CD4-positive, alpha-beta T cell (primary cell): Measurements from ENCODE around the gene AGAP1. TPM values are rescaled to one million over a fixed set of nuclear protein-coding genes. Genes with fewer than 3 reads are reported as not detected.

ENCODE experiments used
- ATAC-seq: fragments of 200-7000 bp; cut with Tn5 transposase; one replicate; pipeline ENCODE4 v1.10.0; 2022; ENCODE audit warnings: mild to moderate bottlenecking; ENCODE audit not compliant: poor library complexity
- CTCF ChIA-PET: fragments of 350-600 bp; sonication (Branson Sonifier 250); formaldehyde crosslinking; loops from one replicate; lab custom pipeline; 2021; ENCODE audit warnings: antibody characterized with exemption, inconsistent platforms; lab: Charles Lee
- POLR2A ChIA-PET: fragments of 350-600 bp; sonication (Branson Sonifier 250); formaldehyde crosslinking; loops from one replicate; lab custom pipeline; 2021; ENCODE audit warnings: antibody characterized with exemption, inconsistent platforms; lab: Charles Lee
- DNase-seq, 14 experiments: peaks; one replicate each; pipeline ENCODE4 v3.0.0-alpha.2; 2013 to 2020; ENCODE audit warnings: mixed read lengths in 2 of 14
- H3K27ac ChIP-seq, 2 donors: one replicate each; pipeline versions ENCODE4 v1.5.1 to v1.7.0; 2013; ENCODE audit warnings: low read length in 2 of 2, low read depth in 1 of 2, mild to moderate bottlenecking in 1 of 2
- H3K27me3 ChIP-seq, 2 experiments: 1 replicate in 1 of 2; 2 replicates in 1 of 2; pipeline versions ENCODE4 v1.6.1 to v1.7.0; 2013; ENCODE audit warnings: low read length in 2 of 2, control low read depth in 1 of 2, mild to moderate bottlenecking in 1 of 2, moderate library complexity in 1 of 2; ENCODE audit not compliant: insufficient read depth in 2 of 2, control insufficient read depth in 1 of 2
- H3K36me3 ChIP-seq: one replicate; pipeline ENCODE4 v1.6.1; 2013; ENCODE audit warnings: low read length, control low read depth; ENCODE audit not compliant: insufficient read depth
- H3K4me1 ChIP-seq: one replicate; pipeline ENCODE4 v1.6.1; 2013; ENCODE audit warnings: low read length, control low read depth; ENCODE audit not compliant: insufficient read depth
- H3K4me3 ChIP-seq: one replicate; pipeline ENCODE4 v1.5.1; 2013; ENCODE audit warnings: mild to moderate bottlenecking, low read length, moderate library complexity
- H3K9me3 ChIP-seq, 2 experiments: 1 replicate in 1 of 2; 2 replicates in 1 of 2; pipeline versions ENCODE4 v1.6.1 to v1.7.0; 2013; ENCODE audit warnings: low read length in 2 of 2, mild to moderate bottlenecking in 2 of 2, control low read depth in 1 of 2, moderate library complexity in 1 of 2; ENCODE audit not compliant: control insufficient read depth in 1 of 2, insufficient read depth in 1 of 2
- H3K27ac Mint-ChIP-seq: one replicate; pipeline ENCODE4 v1.8.0; 2020; ENCODE audit warnings: mixed read lengths
- H3K27me3 Mint-ChIP-seq: one replicate; pipeline ENCODE4 v1.8.0; 2021; ENCODE audit warnings: mixed read lengths
- H3K36me3 Mint-ChIP-seq: one replicate; pipeline ENCODE4 v1.8.0; 2021; ENCODE audit warnings: low read depth, mixed read lengths
- H3K4me1 Mint-ChIP-seq: one replicate; pipeline ENCODE4 v1.8.0; 2021; ENCODE audit warnings: low read depth, mixed read lengths
- H3K4me3 Mint-ChIP-seq: one replicate; pipeline ENCODE4 v1.8.0; 2020; ENCODE audit warnings: mild to moderate bottlenecking, mixed read lengths
- H3K9me3 Mint-ChIP-seq: one replicate; pipeline ENCODE4 v1.8.0; 2020; ENCODE audit warnings: mixed read lengths
- intact Hi-C, 2 experiments: fragments of 100-400 bp; cut with DNase I in 1 of 2; cut with micrococcal nuclease in 1 of 2; formaldehyde crosslinking; loops; one replicate each; pipeline versions ENCODE4 v1.15.1 to v1.9.0; 2023 to 2025; cut with DNase I, micrococcal nuclease
- total RNA-seq, 174 experiments: library from RNA in 2 of 174; stranded (reverse) in 2 of 174; gene quantifications; one replicate each; pipeline ENCODE4 v1.2.3 and lab custom pipeline; 2021 to 2026
- TF ChIP-seq, protein P1 (sequence below): fragments of 200-600 bp; IDR thresholded peaks from one replicate; pipeline ENCODE4 v1.8.0; 2022; ENCODE audit warnings: antibody characterized with exemption, mild to moderate bottlenecking

The AGAP1 gene
- total RNA-seq, 2 experiments from 2014 or later = 2.6 to 3.1 TPM

DNA sequence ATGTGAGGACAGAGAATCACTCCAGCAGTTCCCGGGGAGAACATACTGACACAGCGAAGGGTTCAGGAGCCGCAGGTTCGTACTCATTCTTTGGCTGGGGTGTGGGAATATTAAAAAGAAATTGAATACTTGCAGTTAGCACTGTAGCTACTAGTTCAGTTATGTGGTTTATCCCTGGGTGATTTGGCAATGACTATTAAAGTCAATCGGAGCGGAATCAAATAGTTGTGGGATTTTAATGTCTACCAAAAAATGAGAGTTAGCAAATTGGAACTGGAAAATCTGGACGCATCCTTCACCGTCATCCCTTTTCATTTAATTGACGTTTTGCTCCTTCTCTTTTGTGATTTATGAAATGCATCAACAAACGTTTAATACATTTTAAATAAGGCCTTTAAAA is 623.6 kb downstream of the AGAP1 start:
- H3K27ac Mint-ChIP-seq = no peak overlapping the region
- Histone ChIP-seq H3K4me1 (no peaks in the 10 kb centered on the region), H3K4me3 (no peak overlapping the region), H3K27ac (no peak overlapping the region), H3K36me3 (no peaks in the 10 kb centered on the region), H3K27me3 (peaks cover 5 to 6% of the 10 kb centered on the region in 2 experiments), H3K9me3 (peaks cover 0 to 4% of the 10 kb centered on the region in 2 experiments)
- no peaks in the 10 kb centered on the region for H3K36me3 Mint-ChIP-seq
- ATAC-seq (no peak), DNase-seq (no peak)
- POLR2A ChIA-PET = no interaction called here
- CTCF ChIA-PET = no interaction called here
- TF ChIP-seq, protein P1, sequence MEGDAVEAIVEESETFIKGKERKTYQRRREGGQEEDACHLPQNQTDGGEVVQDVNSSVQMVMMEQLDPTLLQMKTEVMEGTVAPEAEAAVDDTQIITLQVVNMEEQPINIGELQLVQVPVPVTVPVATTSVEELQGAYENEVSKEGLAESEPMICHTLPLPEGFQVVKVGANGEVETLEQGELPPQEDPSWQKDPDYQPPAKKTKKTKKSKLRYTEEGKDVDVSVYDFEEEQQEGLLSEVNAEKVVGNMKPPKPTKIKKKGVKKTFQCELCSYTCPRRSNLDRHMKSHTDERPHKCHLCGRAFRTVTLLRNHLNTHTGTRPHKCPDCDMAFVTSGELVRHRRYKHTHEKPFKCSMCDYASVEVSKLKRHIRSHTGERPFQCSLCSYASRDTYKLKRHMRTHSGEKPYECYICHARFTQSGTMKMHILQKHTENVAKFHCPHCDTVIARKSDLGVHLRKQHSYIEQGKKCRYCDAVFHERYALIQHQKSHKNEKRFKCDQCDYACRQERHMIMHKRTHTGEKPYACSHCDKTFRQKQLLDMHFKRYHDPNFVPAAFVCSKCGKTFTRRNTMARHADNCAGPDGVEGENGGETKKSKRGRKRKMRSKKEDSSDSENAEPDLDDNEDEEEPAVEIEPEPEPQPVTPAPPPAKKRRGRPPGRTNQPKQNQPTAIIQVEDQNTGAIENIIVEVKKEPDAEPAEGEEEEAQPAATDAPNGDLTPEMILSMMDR = no peak
- intact Hi-C loops = no loop called here
- H3K9me3 Mint-ChIP-seq = no peaks in the 10 kb centered on the region
- no peak overlapping the region for H3K4me3 Mint-ChIP-seq
- no peaks in the 10 kb centered on the region for H3K4me1 Mint-ChIP-seq
- H3K27me3 Mint-ChIP-seq = peaks cover 40% of the 10 kb centered on the region

DNA sequence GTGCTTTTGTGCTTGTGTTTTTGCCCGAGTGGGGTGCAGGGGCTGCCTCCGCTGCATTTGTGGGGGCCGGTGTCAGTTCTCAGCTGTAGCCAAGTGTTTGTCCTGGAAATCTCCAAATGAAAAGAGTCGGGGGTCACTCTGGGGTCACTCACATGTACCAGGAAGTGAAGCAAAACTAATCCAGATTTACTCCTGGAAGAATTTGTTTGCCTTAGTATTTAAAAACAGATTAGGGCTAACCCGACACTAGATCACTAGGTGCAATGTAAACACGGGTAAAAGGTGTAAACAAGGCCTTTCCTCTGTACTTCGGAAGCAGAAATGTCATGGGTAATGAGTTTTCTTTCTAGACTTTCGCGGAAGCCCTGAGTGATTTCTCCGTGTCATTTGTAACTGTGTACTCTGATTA is 624.0 kb downstream of the AGAP1 start:
- H3K9me3 ChIP-seq = peaks cover 0 to under 1% of the 10 kb centered on the region in 2 experiments
- H3K4me3 Mint-ChIP-seq = no peak overlapping the region
- no peaks in the 10 kb centered on the region for H3K9me3 Mint-ChIP-seq
- POLR2A ChIA-PET = no interaction called here
- intact Hi-C loops = no loop called here
- H3K27me3 ChIP-seq = peaks cover 5 to 6% of the 10 kb centered on the region in 2 experiments
- CTCF ChIA-PET = no interaction called here
- TF ChIP-seq, protein P1 = no peak
- H3K27me3 Mint-ChIP-seq = peaks cover 40% of the 10 kb centered on the region
- H3K4me1 Mint-ChIP-seq = no peaks in the 10 kb centered on the region
- no peak overlapping the region for H3K4me3 ChIP-seq
- no peaks in the 10 kb centered on the region for H3K36me3 ChIP-seq
- ATAC-seq (no peak), DNase-seq (no peak)
- H3K27ac Mint-ChIP-seq = no peak overlapping the region
- no peaks in the 10 kb centered on the region for H3K4me1 ChIP-seq
- no peak overlapping the region for H3K27ac ChIP-seq
- no peaks in the 10 kb centered on the region for H3K36me3 Mint-ChIP-seq

DNA sequence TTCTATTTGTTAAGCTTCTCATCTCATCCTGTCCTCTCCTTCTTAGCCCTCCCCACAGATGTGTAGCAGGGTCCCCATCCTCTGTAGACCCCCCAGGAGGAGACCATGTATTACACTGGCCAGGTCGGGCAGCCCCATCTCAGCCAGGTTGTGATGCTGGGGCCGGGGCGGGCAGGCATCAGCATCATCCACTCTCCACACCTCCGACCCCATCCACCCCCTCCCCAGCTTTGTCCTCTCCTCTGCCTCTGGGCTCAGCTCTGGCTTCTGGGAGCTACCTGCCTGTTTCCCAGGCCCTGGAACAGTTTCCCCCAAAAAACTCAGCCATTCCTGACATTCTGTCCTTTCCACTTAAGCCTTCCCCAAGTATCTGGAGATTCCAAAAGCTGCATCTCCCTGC is 625.2 kb downstream of the AGAP1 start:
- Histone ChIP-seq H3K4me3 (no peak overlapping the region), H3K27ac (no peak overlapping the region), H3K9me3 (peaks cover 0 to 5% of the 10 kb centered on the region in 2 experiments), H3K27me3 (peaks cover 5 to 6% of the 10 kb centered on the region in 2 experiments), H3K36me3 (no peaks in the 10 kb centered on the region), H3K4me1 (no peaks in the 10 kb centered on the region)
- ATAC-seq = no peak
- no peak overlapping the region for H3K4me3 Mint-ChIP-seq
- H3K4me1 Mint-ChIP-seq = no peaks in the 10 kb centered on the region
- no peak overlapping the region for H3K27ac Mint-ChIP-seq
- H3K36me3 Mint-ChIP-seq = no peaks in the 10 kb centered on the region
- H3K27me3 Mint-ChIP-seq = peaks cover 40% of the 10 kb centered on the region
- DNase-seq = no peak
- ChIA-PET CTCF (no interaction called here), POLR2A (no interaction called here)
- intact Hi-C loops = no loop called here
- TF ChIP-seq, protein P1 = no peak
- H3K9me3 Mint-ChIP-seq = no peaks in the 10 kb centered on the region
